Small intestine (tissue), 7 donors: ENCODE measurements around the gene CD58. TPM values are rescaled to one million over a fixed set of nuclear protein-coding genes. Genes with fewer than 3 reads are reported as not detected.

Experiments used
- DNase-seq, 2 donors: peaks; one replicate each; pipeline versions ENCODE4 v3.0.0 to v3.0.0-alpha.2; 2013
- FAIRE-seq: peaks from 2 replicates; lab custom pipeline; 2012; peaks lifted over from hg19 to GRCh38; lab: Jason Lieb, UNC
- H3K27ac ChIP-seq, 3 donors: one replicate each; pipeline ENCODE4 v1.5.1; 2013; ENCODE audit warnings: low read length in 2 of 3, mild to moderate bottlenecking in 2 of 3, control low read depth in 1 of 3, inconsistent platforms in 1 of 3, low read depth in 1 of 3, moderate library complexity in 1 of 3
- H3K27me3 ChIP-seq, 3 donors: one replicate each; pipeline ENCODE4 v1.6.1; 2013; ENCODE audit warnings: low read length in 3 of 3, inconsistent platforms in 1 of 3; ENCODE audit not compliant: control insufficient read depth in 3 of 3, insufficient read depth in 3 of 3
- H3K36me3 ChIP-seq, 3 donors: one replicate each; pipeline ENCODE4 v1.6.1; 2013; ENCODE audit warnings: low read length in 3 of 3, inconsistent platforms in 1 of 3, low read depth in 1 of 3, mild to moderate bottlenecking in 1 of 3, moderate library complexity in 1 of 3; ENCODE audit not compliant: control insufficient read depth in 3 of 3, insufficient read depth in 2 of 3
- H3K4me1 ChIP-seq, 3 donors: one replicate each; pipeline ENCODE4 v1.6.1; 2013; ENCODE audit warnings: low read length in 2 of 3, inconsistent platforms in 1 of 3, low read depth in 1 of 3, mild to moderate bottlenecking in 1 of 3, moderate library complexity in 1 of 3; ENCODE audit not compliant: control insufficient read depth in 3 of 3, insufficient read depth in 2 of 3
- H3K4me3 ChIP-seq, 3 donors: one replicate each; pipeline ENCODE4 v1.5.1; 2013; ENCODE audit warnings: low read length in 3 of 3, control low read depth in 1 of 3, inconsistent platforms in 1 of 3, low read depth in 1 of 3, mild to moderate bottlenecking in 1 of 3, moderate library complexity in 1 of 3
- H3K9me3 ChIP-seq, 2 donors: one replicate each; pipeline ENCODE4 v1.6.1; 2013; ENCODE audit warnings: low read depth in 1 of 2, low read length in 1 of 2; ENCODE audit not compliant: control insufficient read depth in 2 of 2, insufficient read depth in 1 of 2
- WGBS, 3 donors: extraction: QIAGEN DNeasy Blood & Tissue Kit; methylation state at CpG; one replicate each; pipeline ENCODE4 v1.1.7; 2013; 5-methylcytosine and 5-hydroxymethylcytosine counted together
- polyA plus RNA-seq, 4 donors: library from polyadenylated mRNA; stranded (reverse) in 3 of 4; unstranded in 1 of 4; fragments of 200-250 nt in 3 of 4; fragments of 120-200 nt in 1 of 4; gene quantifications; one replicate each; pipeline versions ENCODE4 v1.2.1 to v1.2.3, GENCODE V29; 2013
- donor health status: healthy with polysubstance abuse.
- donor health status: control.
- donor health status: control.
- donor health status: Bipolar disorder and iron deficiency.
- donor health status: healthy.

CD58 gene
- polyA plus RNA-seq, 4 donors = 28.4 to 40.8 (median 29.6) TPM

DNA sequence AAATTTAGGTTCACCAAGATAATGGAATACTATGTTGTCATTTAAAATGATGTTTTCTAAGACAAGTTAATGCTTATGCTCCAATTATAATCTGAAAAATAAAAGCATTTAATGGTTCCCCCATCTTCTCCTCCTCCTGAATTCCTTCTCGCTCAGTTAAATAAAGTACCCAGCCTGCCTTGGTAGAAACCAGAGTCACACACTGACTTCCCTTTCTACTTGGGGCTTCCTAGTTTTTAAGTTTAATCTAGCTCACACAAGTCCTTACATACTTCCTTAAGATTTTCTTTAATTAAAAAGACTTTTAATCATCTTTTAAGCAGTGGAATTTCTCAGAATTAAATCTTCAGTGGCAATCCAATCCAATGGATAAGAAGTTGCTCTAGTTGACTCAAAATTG lies 32.9 kb downstream of the CD58 start:
- 89 to 96% (median 92%) methylated on average over 1 of the region's 1 CpG for WGBS, 3 donors
- peak overlapping the region in 2 of 3 donors; percentile 40 to 68 for H3K27ac ChIP-seq

DNA sequence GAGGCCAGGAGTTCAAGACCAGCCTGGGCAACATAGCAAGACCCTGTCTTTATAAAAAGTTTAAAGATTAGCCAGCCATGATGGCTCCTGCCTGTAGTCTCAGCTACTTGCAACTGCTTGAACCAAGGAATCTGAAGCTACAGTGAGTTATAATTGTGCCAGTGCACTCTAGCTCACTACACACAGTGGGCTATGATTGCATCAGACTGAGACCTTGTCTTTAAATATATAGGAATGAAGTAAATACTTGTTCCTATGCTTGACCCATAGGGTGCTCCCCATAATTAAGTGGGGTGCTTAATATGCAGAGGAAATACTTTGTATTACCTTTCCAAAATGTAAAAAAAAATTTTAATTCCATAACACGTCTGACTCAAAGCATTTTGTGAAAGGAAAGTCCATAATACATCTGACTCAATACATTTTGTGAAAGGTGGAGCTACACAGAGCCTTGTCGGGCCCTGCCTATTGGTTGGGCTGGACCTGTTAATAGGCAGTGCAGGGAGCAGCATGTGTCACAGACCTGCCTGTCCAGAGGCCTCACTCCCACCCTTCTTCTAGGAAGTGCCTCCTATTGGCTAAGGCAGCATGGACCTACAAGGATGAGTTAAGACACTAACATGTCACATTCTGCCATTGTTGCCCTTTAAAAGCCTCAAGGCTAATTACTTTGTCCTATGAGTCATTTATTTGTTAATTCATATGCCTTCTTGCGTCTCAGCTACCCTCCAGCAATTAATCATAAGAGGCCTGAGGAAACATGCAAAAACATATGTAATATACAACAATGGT lies 33.6 kb downstream of the CD58 start:
- no peak for FAIRE-seq
- Histone ChIP-seq H3K9me3 (no peaks in the 10 kb centered on the region), H3K4me1 (peaks cover 2 to 10% (median 10%) of the 10 kb centered on the region in 3 donors), H3K27me3 (no peaks in the 10 kb centered on the region), H3K4me3 (no peak overlapping the region), H3K36me3 (peaks cover 2 to 29% (median 11%) of the 10 kb centered on the region in 3 donors), H3K27ac (peak overlapping the region in 1 of 3 donors; percentile 37)
- 51 to 67% (median 54%) methylated on average over 3 of the region's 3 CpGs for WGBS, 3 donors
- DNase-seq = peak in 1 of 2 donors; percentile 49

More for the DNA sequence above, 32.9 kb downstream of the CD58 start:
- DNase-seq (no peak), FAIRE-seq (no peak)
- Histone ChIP-seq H3K4me3 (no peak overlapping the region), H3K9me3 (no peaks in the 10 kb centered on the region), H3K4me1 (peaks cover 2 to 10% (median 10%) of the 10 kb centered on the region in 3 donors), H3K27me3 (no peaks in the 10 kb centered on the region), H3K36me3 (peaks cover 2 to 25% (median 12%) of the 10 kb centered on the region in 3 donors)

DNA sequence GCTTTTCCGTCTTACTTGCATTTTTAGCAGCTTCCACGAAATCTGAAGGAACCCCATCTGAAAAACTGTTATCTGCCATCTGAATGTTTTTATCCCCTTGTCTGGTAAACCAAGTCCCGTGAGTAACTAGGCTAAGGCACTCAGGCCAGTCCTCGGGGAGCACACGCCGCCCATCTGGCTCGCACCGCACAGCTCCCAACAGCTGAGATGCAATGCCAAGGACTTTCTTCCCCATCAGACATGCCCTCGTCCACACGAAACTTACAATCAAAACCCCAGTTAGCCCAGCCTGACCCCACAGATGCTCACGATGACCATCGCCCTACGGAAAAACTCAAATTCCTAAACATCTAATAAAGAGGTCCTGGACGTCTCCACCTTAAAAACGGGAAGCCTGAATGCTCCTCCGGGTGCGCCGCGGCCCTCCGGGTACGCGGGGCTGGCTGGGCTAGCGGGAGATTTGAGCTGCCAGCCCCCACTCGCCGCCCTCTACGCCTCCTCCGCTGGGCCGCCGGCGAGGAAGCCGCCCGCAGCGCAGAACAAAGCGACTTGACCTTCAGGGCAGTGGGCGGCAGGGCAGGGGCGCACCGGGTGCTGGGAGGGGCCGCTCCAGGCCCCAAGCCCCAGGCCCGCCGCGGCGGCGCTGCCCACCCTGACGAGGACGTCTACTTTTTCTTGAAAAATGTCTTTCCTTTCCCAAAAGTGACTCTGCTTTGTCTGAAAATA lies 36.6 kb downstream of the CD58 start:
- H3K36me3 ChIP-seq = peaks cover 2 to 28% (median 11%) of the 10 kb centered on the region in 3 donors
- whole genome bisulfite sequencing, 3 donors = 83 to 95% (median 93%) methylated on average over 43 to 45 of the region's 45 CpGs
- no peak overlapping the region for H3K27ac ChIP-seq
- no peak for FAIRE-seq
- no peaks in the 10 kb centered on the region for H3K27me3 ChIP-seq
- no peak for DNase-seq
- H3K9me3 ChIP-seq = no peaks in the 10 kb centered on the region
- H3K4me3 ChIP-seq = no peak overlapping the region
- H3K4me1 ChIP-seq = peaks cover 2 to 8% (median 7%) of the 10 kb centered on the region in 3 donors

DNA sequence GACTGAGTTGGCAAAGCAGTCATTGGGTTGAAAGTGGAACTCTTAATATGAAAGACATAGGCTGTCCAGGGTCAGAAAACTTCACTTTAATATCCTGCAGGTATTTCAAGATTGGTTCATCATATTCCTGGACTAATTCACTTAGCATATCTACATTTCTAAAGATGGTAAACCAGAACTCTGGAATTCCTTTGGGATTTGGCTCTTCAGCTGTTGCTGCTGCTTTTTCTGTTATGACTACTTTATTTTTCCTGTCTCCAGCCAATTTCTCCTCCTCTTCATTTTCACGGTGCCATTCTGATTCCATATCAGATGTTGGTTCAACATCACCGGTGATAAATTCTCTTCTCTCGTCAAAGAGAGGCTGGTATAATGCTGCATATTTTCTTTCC lies 37.4 kb downstream of the CD58 start:
- Histone ChIP-seq H3K36me3 (peaks cover 2 to 25% (median 11%) of the 10 kb centered on the region in 3 donors), H3K4me1 (peaks cover 2 to 5% (median 4%) of the 10 kb centered on the region in 3 donors), H3K4me3 (no peak overlapping the region), H3K27me3 (no peaks in the 10 kb centered on the region), H3K9me3 (no peaks in the 10 kb centered on the region), H3K27ac (no peak overlapping the region)
- DNase-seq (no peak), FAIRE-seq (no peak)
- WGBS, 3 donors = 92 to 96% (median 96%) methylated on average over 3 of the region's 3 CpGs

DNA sequence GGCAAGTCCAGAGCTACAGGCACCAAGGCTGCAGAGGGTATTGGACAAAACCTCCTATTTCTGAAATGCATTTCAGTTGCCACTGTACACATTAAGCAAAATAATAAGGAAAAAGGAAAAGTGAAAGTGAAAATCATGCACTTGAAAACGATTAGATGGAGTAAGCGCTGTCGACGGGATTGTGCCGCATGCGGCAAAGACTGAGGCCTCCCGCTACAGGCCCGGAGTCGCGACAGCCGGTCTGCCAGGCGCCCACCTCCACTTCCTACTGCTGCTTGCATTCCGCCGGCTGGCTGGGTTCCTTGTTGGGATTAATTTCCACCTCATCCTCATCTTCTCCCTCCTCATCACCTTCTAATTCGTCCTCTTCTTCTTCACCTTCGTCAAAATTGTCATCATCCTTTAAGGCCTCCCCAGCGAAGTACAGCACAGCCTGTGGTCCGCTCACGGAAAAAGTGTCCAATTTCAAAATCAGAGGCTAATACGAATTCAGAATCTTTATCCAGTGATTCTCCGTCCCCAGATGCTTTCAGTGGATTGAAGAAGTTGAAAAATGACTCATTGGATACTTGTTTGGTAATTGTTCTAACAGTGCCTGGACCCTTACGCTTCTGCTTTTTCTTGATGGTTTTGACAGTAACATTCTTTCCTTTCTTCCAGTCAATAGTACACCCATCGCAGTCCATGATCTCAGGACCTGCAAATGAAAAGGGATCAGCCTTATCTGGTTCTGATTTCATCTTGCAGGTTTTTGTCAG lies 38.0 kb downstream of the CD58 start:
- Histone ChIP-seq H3K4me1 (peaks cover 0 to 2% (median 0%) of the 10 kb centered on the region in 3 donors), H3K27ac (no peak overlapping the region), H3K27me3 (no peaks in the 10 kb centered on the region), H3K36me3 (peaks cover 2 to 25% (median 11%) of the 10 kb centered on the region in 3 donors), H3K4me3 (no peak overlapping the region), H3K9me3 (no peaks in the 10 kb centered on the region)
- WGBS, 3 donors = 95 to 96% (median 96%) methylated on average over 23 of the region's 23 CpGs
- FAIRE-seq (no peak), DNase-seq (no peak)

DNA sequence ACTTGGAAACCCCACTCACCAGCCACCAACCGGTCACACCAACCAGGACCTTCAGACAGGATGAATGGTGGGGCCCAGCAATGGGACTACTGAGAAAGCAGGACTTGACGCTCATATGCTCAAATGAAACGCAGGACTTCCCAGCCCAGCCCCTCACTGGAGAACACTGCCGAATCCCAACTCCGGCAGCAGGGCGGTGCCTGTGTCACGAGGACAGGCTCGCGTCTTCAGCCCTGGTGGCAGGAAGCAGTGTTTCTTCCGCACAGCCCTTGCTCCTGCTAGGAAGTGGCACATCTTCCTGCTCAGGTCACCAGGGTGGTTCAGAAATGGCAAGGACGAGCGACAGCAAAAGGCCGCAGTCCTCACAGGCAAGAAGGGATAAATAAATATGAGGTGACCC lies 38.9 kb downstream of the CD58 start:
- WGBS, 3 donors = 93 to 99% (median 97%) methylated on average over 13 of the region's 13 CpGs
- peaks cover 2 to 24% (median 13%) of the 10 kb centered on the region in 3 donors for H3K36me3 ChIP-seq
- no peak for FAIRE-seq

DNA sequence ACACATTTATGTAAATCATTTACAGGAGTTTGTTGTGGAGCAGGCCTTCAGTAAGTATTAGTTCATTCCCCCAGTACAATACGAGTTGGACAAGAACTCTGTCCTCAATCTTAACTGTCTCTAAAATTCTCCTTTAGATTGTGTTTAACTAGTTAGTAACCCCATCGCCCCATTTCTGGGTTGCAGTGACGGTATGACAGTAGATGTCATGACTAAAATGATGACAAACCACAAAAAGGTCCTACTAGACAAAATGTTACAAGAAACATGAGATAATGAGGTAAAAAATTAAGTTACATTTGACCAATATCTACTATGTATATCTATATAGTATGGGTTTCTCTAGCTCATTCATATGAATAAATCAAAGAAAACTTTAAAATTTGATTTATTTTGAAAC lies 41.1 kb downstream of the CD58 start:
- WGBS, 3 donors = 80 to 89% (median 84%) methylated on average over 3 of the region's 3 CpGs
- peaks cover 2 to 22% (median 13%) of the 10 kb centered on the region in 3 donors for H3K36me3 ChIP-seq
- H3K27ac ChIP-seq = no peak overlapping the region
- no peaks in the 10 kb centered on the region for H3K27me3 ChIP-seq
- no peak for FAIRE-seq
- H3K4me3 ChIP-seq = no peak overlapping the region
- DNase-seq = no peak
- H3K4me1 ChIP-seq = no peaks in the 10 kb centered on the region
- peaks cover 0 to 3% of the 10 kb centered on the region in 2 donors for H3K9me3 ChIP-seq

More for the DNA sequence above, 38.9 kb downstream of the CD58 start:
- H3K9me3 ChIP-seq = peaks cover 0 to 3% of the 10 kb centered on the region in 2 donors
- H3K27me3 ChIP-seq = no peaks in the 10 kb centered on the region
- no peak for DNase-seq
- no peaks in the 10 kb centered on the region for H3K4me1 ChIP-seq
- no peak overlapping the region for H3K27ac ChIP-seq
- H3K4me3 ChIP-seq = no peak overlapping the region

DNA sequence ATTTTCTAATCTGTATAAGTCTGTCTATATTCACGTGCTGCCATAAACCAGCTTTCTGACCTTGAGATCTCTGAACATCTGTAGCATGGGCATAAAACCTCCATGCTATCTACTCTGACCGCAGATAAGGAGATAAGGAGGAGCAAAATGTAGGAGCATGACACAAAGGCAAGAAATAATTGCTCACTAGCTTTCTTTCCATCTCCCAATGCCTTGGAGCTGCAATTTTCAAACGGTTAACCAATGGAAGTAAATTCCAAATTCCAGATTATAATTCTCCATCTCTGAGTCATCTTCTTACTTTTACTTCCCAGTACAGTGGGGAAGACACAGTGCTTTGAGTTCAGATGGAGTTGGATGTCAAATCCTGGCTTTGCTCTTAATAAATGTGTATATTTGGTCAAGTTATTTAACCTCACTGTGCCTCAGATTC lies 41.6 kb downstream of the CD58 start:
- no peaks in the 10 kb centered on the region for H3K4me1 ChIP-seq
- WGBS, 3 donors = 63 to 80% (median 77%) methylated on average over 3 of the region's 3 CpGs
- no peaks in the 10 kb centered on the region for H3K27me3 ChIP-seq
- no peak overlapping the region for H3K27ac ChIP-seq
- no peak overlapping the region for H3K4me3 ChIP-seq
- H3K9me3 ChIP-seq = peaks cover 0 to 3% of the 10 kb centered on the region in 2 donors
- FAIRE-seq (no peak), DNase-seq (no peak)
- peaks cover 2 to 21% (median 10%) of the 10 kb centered on the region in 3 donors for H3K36me3 ChIP-seq
